Renal cortical epithelial cell (primary cell): ENCODE data around the gene MANBA. TPM values are rescaled to one million over a fixed set of nuclear protein-coding genes. Genes with fewer than 3 reads are reported as not detected.

ENCODE experiments used
- DNase-seq: peaks from one replicate; pipeline ENCODE4 v3.0.0-alpha.2; 2011; ENCODE audit warnings: low read depth
- total RNA-seq: library from RNA; depleted of rRNA; stranded (reverse); fragments of >200 nt; gene quantifications from 2 replicates; pipeline ENCODE4 v1.2.3, GENCODE V29; 2014

The MANBA gene
- total RNA-seq, 1 donor from 2014 or later: 36.5 TPM

- no peak for DNase-seq
Measured at GRCh38 chr4:102678695-102679335, 82.0 kb downstream of the MANBA start.

GRCh38 chr4:102678107-102678506 is 82.7 kb downstream of the MANBA start:
- peak; percentile 12 for DNase-seq

- no peak for DNase-seq
Measured at GRCh38 chr4:102675141-102675540, 85.6 kb downstream of the MANBA start.

- DNase-seq: no peak
Measured at GRCh38 chr4:102667001-102667400, 93.8 kb downstream of the MANBA start.

GRCh38 chr4:102665527-102665926 is 95.2 kb downstream of the MANBA start:
- DNase-seq: no peak

DNA sequence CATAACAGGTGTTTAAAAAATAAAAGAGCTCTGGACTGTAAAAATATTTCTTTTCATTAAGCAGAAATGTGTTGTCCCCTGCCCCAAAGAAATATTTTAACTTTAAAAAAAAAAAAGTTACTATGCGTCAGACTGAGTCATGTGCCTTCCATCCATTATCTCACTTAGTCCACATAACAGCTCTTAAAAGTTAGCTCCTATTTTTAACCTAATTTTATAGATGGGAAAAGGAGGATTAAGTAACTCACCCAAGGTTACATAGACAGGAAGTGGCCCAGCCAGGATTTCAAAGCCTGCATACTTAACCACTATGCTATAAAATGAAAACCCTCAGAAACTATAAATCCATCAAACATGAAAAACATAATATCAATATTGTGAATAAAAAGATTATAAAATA is 97.7 kb downstream of the MANBA start:
- DNase-seq: peak; percentile 18

DNA sequence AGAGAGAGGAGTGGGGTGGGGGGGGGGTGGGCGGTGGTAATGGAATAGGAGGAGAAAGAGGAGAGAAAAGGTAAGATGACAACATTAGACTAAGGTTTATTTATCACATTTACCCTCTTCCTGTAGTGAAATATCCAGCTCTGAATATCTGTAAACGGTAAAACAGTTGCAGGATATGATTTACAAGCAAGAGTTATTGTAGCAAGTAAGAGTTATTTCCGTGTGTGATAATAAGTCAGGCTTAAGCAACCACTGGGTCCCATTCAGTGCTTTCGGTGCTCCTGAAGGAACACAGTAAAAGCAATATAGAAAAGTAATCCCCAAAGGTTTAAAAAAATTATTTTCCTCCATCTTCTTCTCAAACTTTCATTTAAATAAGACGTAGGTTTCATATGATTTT is 103.6 kb downstream of the MANBA start:
- no peak for DNase-seq

DNA sequence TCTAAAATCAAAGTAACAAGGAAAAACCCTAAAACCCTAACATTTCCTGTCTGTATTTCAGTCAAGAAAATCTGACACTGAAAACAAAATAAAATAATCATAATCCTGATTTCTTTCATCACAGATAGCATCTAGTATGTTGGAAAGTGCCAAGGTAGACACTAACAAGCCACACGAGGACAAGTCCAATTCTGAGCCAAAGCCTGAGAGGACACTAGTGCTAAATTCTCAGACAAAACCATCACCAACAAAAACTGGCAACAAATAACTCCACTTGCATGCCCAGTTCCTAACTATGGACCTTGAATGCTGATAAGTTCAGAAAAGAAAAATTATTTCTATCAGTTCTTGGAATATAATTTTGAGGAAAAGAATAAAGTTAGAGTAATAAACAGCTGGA is 113.7 kb downstream of the MANBA start:
- DNase-seq: no peak

DNA sequence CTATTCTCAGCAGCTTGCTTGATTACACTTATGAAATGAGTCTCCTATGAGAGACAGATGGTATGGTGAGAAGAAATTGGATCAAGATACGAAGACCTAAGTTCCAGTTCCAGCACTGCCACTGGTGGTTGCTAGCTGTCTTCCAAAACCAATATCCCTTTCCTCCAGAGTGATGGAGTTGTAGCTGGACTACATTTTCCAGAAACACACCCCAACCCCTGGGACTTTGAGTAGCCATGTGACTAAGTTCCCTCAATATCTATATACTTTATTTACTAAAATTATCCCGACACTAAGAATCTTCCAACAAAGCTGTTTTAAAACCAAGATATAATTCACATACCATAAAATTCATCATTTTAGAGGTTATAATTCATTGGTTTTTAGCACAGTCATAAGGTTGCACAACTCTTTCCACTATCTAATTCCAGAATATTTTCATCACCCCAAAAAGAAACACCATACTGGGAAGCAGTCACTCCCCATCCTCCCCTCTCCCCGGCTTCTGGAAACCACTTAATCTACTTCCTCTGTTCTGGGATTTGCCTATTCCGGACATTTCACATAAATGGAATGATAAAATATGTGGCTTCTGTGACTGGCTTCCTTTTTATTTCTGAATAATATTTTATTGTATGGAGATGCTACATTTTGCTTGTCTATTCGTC is 118.0 kb downstream of the MANBA start:
- no peak for DNase-seq

- no peak for DNase-seq
Measured at GRCh38 chr4:102641793-102642192, 119.0 kb downstream of the MANBA start.

DNA sequence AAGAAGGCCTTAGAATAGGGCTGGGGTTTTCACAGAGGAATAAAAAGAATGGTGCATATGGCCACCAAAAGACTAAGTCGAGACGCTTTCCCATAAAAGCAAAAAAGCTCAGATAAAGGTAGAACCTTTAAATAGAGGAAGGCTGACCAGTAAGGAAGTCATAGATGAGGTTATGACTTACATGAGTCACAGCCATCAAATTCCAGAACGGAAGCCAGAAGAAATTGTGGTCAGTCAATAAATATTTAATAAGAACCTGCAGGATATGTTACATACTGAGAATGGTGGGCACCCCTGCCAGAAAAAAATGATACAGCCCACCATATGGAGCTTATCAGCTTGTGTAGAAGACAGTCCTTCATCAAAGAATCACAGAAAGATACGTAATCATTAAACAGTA is 120.1 kb downstream of the MANBA start:
- DNase-seq: peak; percentile 44

- DNase-seq: no peak
Measured at GRCh38 chr4:102639598-102639997, 121.2 kb downstream of the MANBA start.

DNA sequence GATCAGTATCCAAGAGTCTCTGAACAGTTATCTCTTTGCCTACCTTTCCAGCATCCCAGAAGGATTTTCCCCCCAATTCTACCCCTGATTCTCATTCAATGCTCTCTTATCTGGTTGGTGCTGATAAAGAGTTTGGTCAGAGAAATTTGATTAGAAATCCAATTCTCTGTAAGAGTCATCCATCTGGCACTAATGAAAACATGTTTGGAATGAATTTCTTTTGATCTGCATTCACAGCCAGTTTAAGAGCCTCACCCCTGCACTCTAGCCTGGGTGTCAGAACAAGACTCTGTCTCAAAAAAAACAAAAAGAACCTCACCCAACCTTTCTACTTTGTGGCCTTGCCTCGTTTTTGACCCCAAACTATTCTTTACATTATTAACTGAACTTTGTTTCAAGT is 122.1 kb downstream of the MANBA start:
- DNase-seq: no peak

GRCh38 chr4:102637391-102637790 is 123.4 kb downstream of the MANBA start:
- DNase-seq: no peak

DNA sequence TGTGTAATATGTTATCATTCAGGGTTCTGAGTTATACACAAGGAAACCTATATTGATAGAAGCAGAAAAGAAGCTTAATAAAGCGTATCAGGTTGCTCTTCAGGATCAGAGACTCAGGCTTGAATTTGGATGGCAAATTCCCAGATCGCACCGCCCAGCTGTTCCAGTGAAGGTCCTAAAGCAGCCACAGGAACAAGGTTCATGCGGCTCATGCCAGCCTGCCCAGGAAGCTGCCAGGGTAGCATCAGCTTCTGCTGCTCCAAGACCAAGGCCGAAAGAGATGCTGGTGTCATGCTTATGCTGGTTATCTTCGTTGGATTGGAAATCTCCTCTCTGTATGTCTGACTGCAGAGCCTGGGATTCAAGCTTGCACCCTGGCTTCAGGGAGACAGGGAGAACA is 127.7 kb downstream of the MANBA start:
- DNase-seq: no peak

DNA sequence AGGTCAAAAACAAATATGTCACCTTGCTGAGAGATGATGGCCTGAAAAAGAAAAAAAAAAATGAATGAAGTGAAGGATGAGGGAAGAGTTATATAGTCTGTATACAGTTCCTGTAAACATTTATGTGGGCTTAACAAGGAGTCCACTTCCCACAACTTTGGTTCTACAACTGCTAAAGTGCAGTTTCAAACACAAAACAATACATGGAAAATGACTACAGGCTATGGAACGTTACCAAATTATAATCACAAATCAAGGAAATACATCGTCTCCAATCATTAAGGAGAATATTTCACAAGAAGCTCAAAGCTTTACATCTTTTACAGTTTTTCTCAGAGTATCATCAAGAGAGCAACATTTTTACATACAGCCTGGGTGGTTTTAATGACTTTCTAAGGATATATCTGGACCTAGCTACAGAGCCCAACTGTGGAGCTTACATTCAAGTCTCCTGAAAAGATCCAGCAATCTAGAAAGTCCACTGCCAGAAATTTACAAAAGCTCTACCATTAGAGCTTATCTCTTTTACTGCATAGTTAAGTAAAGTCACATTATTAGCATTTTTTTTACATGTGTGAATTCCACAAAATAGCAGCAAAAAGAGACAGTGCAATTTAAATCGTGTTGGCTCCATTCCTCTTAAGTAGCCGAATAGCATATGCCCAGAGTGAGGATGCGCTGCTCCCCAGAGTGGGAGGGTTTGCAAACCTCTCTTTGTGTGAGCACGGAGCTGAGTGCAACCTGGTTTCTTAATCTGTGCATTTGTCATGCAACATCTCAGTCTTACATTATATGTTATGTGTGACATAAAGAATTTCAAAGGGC is 128.3 kb downstream of the MANBA start:
- no peak for DNase-seq

- no peak for DNase-seq
Measured at GRCh38 chr4:102631616-102632015, 129.2 kb downstream of the MANBA start.

- DNase-seq: no peak
Measured at GRCh38 chr4:102629673-102630072, 131.1 kb downstream of the MANBA start.

GRCh38 chr4:102627831-102628523 is 132.8 kb downstream of the MANBA start:
- DNase-seq: peak; percentile 75

DNA sequence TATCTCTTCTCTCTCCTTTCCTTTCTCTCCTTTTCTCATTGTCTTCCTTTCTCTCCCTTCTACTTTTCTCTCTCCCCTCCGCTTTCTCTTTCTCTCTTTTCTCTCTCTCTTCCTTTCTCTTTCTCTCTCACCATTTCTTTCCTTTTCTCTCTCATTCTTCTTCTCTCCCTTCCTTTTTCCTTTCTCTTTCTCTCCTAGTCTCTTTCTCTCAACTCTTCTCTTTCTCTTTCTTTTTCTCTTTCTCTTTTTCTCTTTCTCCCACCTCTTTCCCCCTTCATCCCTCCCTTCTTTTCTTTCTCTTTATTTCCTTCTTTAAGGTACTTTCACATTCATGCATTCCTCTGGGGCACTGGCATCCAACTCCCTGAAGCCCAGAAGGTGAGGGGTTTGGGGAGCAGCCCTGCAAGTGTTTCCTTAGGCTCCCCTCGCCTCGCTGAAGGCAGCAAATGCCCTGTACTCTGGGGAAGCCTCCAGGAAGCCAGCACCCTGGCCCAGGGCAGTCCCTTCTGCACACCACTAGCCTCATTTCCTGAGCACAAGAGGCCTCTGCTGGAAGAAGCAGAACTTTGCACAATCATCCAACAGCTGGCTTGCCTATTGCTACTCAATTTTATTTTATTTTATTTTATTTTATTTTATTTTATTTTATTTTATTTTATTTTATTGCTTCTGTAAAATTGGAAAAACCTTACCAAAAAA is 135.4 kb downstream of the MANBA start:
- DNase-seq: peak; percentile 58

DNA sequence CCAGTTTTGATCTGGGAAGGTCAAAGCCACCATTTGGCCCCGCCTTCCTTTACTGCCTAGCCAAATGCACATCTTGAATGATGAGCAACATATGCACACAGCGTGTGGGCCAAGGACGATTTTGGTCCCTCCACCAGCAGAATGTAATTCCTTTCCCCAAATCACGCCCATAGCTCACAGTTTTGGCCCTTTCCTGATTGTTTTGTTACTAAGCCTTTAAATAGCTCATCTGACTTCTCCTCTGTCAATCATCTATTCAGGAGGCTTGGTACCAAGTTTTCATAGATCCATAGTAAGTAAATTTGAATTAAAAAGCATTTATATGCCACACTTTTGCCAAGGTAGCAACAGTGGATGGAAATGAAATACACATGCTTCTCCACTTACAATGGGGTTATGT is 136.3 kb downstream of the MANBA start:
- no peak for DNase-seq

DNA sequence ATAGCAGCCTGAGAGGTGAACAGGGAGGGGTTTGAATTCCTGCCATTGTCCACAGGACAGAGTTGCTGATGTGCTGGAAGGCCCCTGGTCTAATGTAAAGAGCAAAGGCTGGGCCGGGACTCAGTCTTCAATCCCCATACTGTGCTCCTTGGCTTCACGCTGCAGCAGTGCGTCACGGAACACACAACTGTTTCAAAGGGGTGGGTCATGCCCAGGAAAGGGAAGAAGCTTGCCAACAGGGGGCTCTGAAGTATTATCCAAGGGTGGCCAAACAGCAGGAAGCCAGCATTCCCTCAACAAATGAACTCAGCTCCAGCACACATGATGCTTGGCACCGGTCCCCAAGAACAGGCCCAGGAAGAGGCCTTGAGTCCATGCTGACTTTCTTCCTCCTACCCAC is 137.1 kb downstream of the MANBA start:
- DNase-seq: peak; percentile 17
